Osteocyte (in vitro differentiated cells): ENCODE results near the gene BPIFB6. TPM values are rescaled to one million over a fixed set of nuclear protein-coding genes. Genes with fewer than 3 reads are reported as not detected.

Source experiments
- DNase-seq: peaks from one replicate; pipeline ENCODE4 v3.0.0; 2021; ENCODE audit warnings: mixed read lengths; ENCODE audit not compliant: unreplicated experiment; ENCODE audit errors: extremely low spot score
- H3K27ac Mint-ChIP-seq: one replicate; pipeline ENCODE4 v1.8.0; 2021; ENCODE audit warnings: mild to moderate bottlenecking, mixed read lengths; ENCODE audit not compliant: unreplicated experiment
- H3K27me3 Mint-ChIP-seq: one replicate; pipeline ENCODE4 v1.8.0; 2021; ENCODE audit warnings: mixed read lengths; ENCODE audit not compliant: unreplicated experiment
- H3K36me3 Mint-ChIP-seq: one replicate; pipeline ENCODE4 v1.8.0; 2021; ENCODE audit warnings: mixed read lengths; ENCODE audit not compliant: unreplicated experiment
- H3K4me1 Mint-ChIP-seq: one replicate; pipeline ENCODE4 v1.8.0; 2021; ENCODE audit warnings: mixed read lengths; ENCODE audit not compliant: unreplicated experiment
- H3K4me3 Mint-ChIP-seq: one replicate; pipeline ENCODE4 v1.8.0; 2021; ENCODE audit warnings: mild to moderate bottlenecking, moderate library complexity, mixed read lengths; ENCODE audit not compliant: unreplicated experiment
- H3K9me3 Mint-ChIP-seq: one replicate; pipeline ENCODE4 v1.8.0; 2021; ENCODE audit warnings: mixed read lengths; ENCODE audit not compliant: unreplicated experiment
- CTCF ChIP-seq: fragments of 200-600 bp; sonication (generic); IDR thresholded peaks from 2 replicates; pipeline ENCODE4 v1.5.0; 2021; ENCODE audit warnings: antibody characterized with exemption, mild to moderate bottlenecking, moderate library complexity
- total RNA-seq: library from RNA; stranded (reverse); gene quantifications from 2 replicates; pipeline ENCODE4 v1.2.1, GENCODE V29; 2021

The BPIFB6 gene
- total RNA-seq, 1 donor from 2014 or later, result not detected

GRCh38 chr20:33002087-33002808 is 29.2 kb upstream of the BPIFB6 start:
- no peaks in the 10 kb centered on the region for H3K4me1 Mint-ChIP-seq
- no peaks in the 10 kb centered on the region for H3K36me3 Mint-ChIP-seq
- peaks cover 2% of the 10 kb centered on the region for H3K27me3 Mint-ChIP-seq
- TF ChIP-seq CTCF, result no peak
- no peak overlapping the region for H3K27ac Mint-ChIP-seq
- H3K4me3 Mint-ChIP-seq, result no peak overlapping the region
- DNase-seq, result no peak
- peaks cover 5% of the 10 kb centered on the region for H3K9me3 Mint-ChIP-seq

DNA sequence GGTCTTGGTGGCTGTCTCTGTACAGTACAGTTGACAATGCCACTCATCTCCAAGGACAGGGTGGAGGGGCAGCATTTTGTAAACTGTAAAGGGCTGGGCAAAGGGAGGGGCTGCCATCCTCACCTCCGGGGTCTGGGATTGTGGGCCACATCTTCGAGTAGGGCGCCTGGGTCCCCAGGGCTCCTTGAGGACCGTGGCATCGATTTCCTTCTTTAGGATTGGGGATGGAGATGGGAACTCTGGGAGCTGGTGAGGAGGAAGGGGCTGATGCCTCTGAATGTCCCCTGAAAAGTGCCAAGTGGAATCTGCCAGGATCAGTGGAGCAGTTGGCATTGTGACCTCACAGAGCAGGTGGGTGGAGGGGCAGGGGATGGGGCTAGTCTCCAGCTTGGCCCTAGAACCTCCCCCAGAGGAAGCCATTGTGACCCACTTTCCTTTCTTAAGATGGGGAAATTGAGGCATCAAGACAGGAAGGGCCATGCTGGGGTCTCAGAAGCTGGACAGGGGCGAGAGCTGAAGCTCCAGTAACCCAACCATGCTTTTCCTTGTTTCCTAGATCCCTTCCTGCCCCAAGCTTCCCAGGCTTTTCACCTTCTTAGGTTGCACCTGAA is 27.2 kb upstream of the BPIFB6 start, which contains the start of gene SUN5:
SUN5 (minus strand) TSS at position 293 of the 611 bp plus-strand sequence; CDS start at position 200, 93 bp downstream.
- Mint-ChIP-seq H3K9me3 (peaks cover 5% of the 10 kb centered on the region), H3K27me3 (peaks cover 2% of the 10 kb centered on the region), H3K4me3 (no peak within 1 kb of the TSS), H3K4me1 (no peaks in the 10 kb centered on the region), H3K27ac (no peak within 1 kb of the TSS), H3K36me3 (no peaks in the 10 kb centered on the region)
- DNase-seq, result no peak
- TF ChIP-seq CTCF, result no peak

- Mint-ChIP-seq H3K4me1 (no peaks in the 10 kb centered on the region), H3K27me3 (peaks cover 2% of the 10 kb centered on the region), H3K4me3 (no peak overlapping the region), H3K27ac (no peak overlapping the region), H3K9me3 (peaks cover 5% of the 10 kb centered on the region), H3K36me3 (no peaks in the 10 kb centered on the region)
- peak; percentile 30 for TF ChIP-seq CTCF
- DNase-seq, result no peak
These were observed 26.3 kb upstream of the BPIFB6 start for GRCh38 chr20:33005132-33005566.

GRCh38 chr20:33005908-33006775 is 25.3 kb upstream of the BPIFB6 start:
- peaks cover 5% of the 10 kb centered on the region for H3K9me3 Mint-ChIP-seq
- DNase-seq, result no peak
- no peaks in the 10 kb centered on the region for H3K36me3 Mint-ChIP-seq
- no peak for TF ChIP-seq CTCF
- H3K4me3 Mint-ChIP-seq, result no peak overlapping the region
- H3K27me3 Mint-ChIP-seq, result no peaks in the 10 kb centered on the region
- H3K4me1 Mint-ChIP-seq, result no peaks in the 10 kb centered on the region
- no peak overlapping the region for H3K27ac Mint-ChIP-seq
